Tibial artery (tissue), 4 donors: ENCODE data around the gene MAP3K10.

Experiments
- DNase-seq, 2 donors: peaks; one replicate each; pipeline ENCODE4 v3.0.0-alpha.2; 2019
- H3K27ac ChIP-seq, 2 donors: fragments of 200-600 bp; sonication (generic) in 1 of 2; 1 replicate in 1 of 2; 2 replicates in 1 of 2; pipeline ENCODE4 v1.5.1; 2018 to 2019; ENCODE audit warnings: mild to moderate bottlenecking in 1 of 2
- H3K27me3 ChIP-seq, 2 donors: fragments of 200-600 bp; sonication (generic) in 1 of 2; one replicate each; pipeline versions ENCODE4 v1.5.1 to v1.6.0; 2016 to 2019
- H3K36me3 ChIP-seq, 3 donors: fragments of 200-600 bp; sonication (generic) in 2 of 3; one replicate each; pipeline ENCODE4 v1.5.1; 2016 to 2019; ENCODE audit warnings: mild to moderate bottlenecking in 2 of 3
- H3K4me1 ChIP-seq, 4 donors: fragments of 200-600 bp; sonication (generic) in 2 of 4; 1 replicate in 3 of 4; 2 replicates in 1 of 4; pipeline ENCODE4 v1.5.1; 2016 to 2019
- H3K4me3 ChIP-seq, 2 donors: fragments of 200-600 bp; sonication (generic) in 1 of 2; 1 replicate in 1 of 2; 2 replicates in 1 of 2; pipeline ENCODE4 v1.5.1; 2018 to 2019; ENCODE audit warnings: mild to moderate bottlenecking in 2 of 2
- H3K9me3 ChIP-seq, 3 donors: fragments of 200-600 bp; sonication (generic) in 1 of 3; one replicate each; pipeline ENCODE4 v1.5.1; 2016 to 2019
- CTCF ChIP-seq, 2 experiments: fragments of 200-600 bp in 1 of 2; fragments of 450-650 bp in 1 of 2; IDR thresholded peaks; one replicate each; pipeline ENCODE4 v1.5.1; 2017 to 2019; ENCODE audit warnings: antibody characterized with exemption in 2 of 2, mild to moderate bottlenecking in 1 of 2, moderate library complexity in 1 of 2
- intact Hi-C: fragments of 100-400 bp; cut with DNase I; formaldehyde crosslinking; loops from one replicate; pipeline ENCODE4 v1.15.0; 2023; ENCODE audit warnings: low total_unique reads

MAP3K10 gene

GRCh38 chr19:40147338-40147692 is 43.9 kb upstream of the MAP3K10 start:
- no peaks in the 10 kb centered on the region for H3K9me3 ChIP-seq
- intact Hi-C loops = no loop called here
- H3K4me3 ChIP-seq = no peak overlapping the region
- no peaks in the 10 kb centered on the region for H3K4me1 ChIP-seq
- H3K36me3 ChIP-seq = no peaks in the 10 kb centered on the region
- peaks cover 0 to 18% of the 10 kb centered on the region in 2 donors for H3K27me3 ChIP-seq
- no peak for DNase-seq
- H3K27ac ChIP-seq = no peak overlapping the region
- no peak for TF ChIP-seq CTCF (IDR thresholded peaks at IDR 0.05)

GRCh38 chr19:40147693-40148347 is 43.4 kb upstream of the MAP3K10 start:
- H3K4me1 ChIP-seq = no peaks in the 10 kb centered on the region
- peak in 1 of 2 donors; percentile 57 for DNase-seq
- H3K36me3 ChIP-seq = no peaks in the 10 kb centered on the region
- H3K9me3 ChIP-seq = no peaks in the 10 kb centered on the region
- no peak overlapping the region for H3K4me3 ChIP-seq
- H3K27me3 ChIP-seq = peaks cover 0 to 18% of the 10 kb centered on the region in 2 donors
- no peak overlapping the region for H3K27ac ChIP-seq
- intact Hi-C loops = no loop called here
- TF ChIP-seq CTCF (IDR thresholded peaks at IDR 0.05) = no peak

- TF ChIP-seq CTCF (IDR thresholded peaks at IDR 0.05) = no peak
- Histone ChIP-seq H3K27ac (no peak overlapping the region), H3K27me3 (peaks cover 0 to 19% of the 10 kb centered on the region in 2 donors), H3K4me3 (no peak overlapping the region), H3K9me3 (no peaks in the 10 kb centered on the region), H3K4me1 (no peaks in the 10 kb centered on the region), H3K36me3 (no peaks in the 10 kb centered on the region)
- DNase-seq = no peak
- intact Hi-C loops = no loop called here
Observed at GRCh38 chr19:40149501-40149900, 41.7 kb upstream of the MAP3K10 start.

GRCh38 chr19:40150170-40150569 is 41.1 kb upstream of the MAP3K10 start:
- Histone ChIP-seq H3K27me3 (peaks cover 0 to 20% of the 10 kb centered on the region in 2 donors), H3K4me3 (no peak overlapping the region), H3K27ac (no peak overlapping the region), H3K36me3 (no peaks in the 10 kb centered on the region), H3K9me3 (no peaks in the 10 kb centered on the region), H3K4me1 (no peaks in the 10 kb centered on the region)
- TF ChIP-seq CTCF (IDR thresholded peaks at IDR 0.05) = no peak
- DNase-seq = peak in 1 of 2 donors; percentile 23
- intact Hi-C loops = no loop called here

GRCh38 chr19:40154121-40154680 is 37.0 kb upstream of the MAP3K10 start:
- TF ChIP-seq CTCF (IDR thresholded peaks at IDR 0.05) = no peak
- Histone ChIP-seq H3K36me3 (no peaks in the 10 kb centered on the region), H3K27ac (no peak overlapping the region), H3K27me3 (peaks cover 0 to 2% of the 10 kb centered on the region in 2 donors), H3K9me3 (no peaks in the 10 kb centered on the region), H3K4me1 (no peaks in the 10 kb centered on the region), H3K4me3 (no peak overlapping the region)
- DNase-seq = peak in 1 of 2 donors; percentile 13
- intact Hi-C loops = no loop called here
